Esophagus mucosa (tissue), 1 donor: ENCODE results near the gene IKBIP. TPM values are rescaled to one million over a fixed set of nuclear protein-coding genes. Genes with fewer than 3 reads are reported as not detected.

Source experiments
- ATAC-seq: fragments of 200-7000 bp; cut with Tn5 transposase; one replicate; pipeline ENCODE4 v1.9.1; 2020
- total RNA-seq: library from RNA; stranded (reverse); gene quantifications from one replicate; pipeline ENCODE4 v1.2.4, GENCODE V29; 2023
- donor health status: DM: yes; HTN: yes; CAD: no.

Gene IKBIP
- total RNA-seq, 1 donor from 2014 or later, result 4.1 TPM

- ATAC-seq, result no peak
These were observed 69.6 kb downstream of the IKBIP start for GRCh38 chr12:98575013-98575412.

Other genes with a start within 250 kb of the IKBIP start
- 55.0 TPM for gene TMPO, start 129.2 kb downstream of the IKBIP start, total RNA-seq
- 543 TPM for gene SLC25A3, start 51.1 kb downstream of the IKBIP start, total RNA-seq
- gene APAF1, start 502 bp upstream of the IKBIP start, total RNA-seq, result 4.1 TPM